GM12891 (cell line): ENCODE data around the gene WFIKKN2.

Experiments
- POLR2A ChIP-seq: IDR thresholded peaks from 2 replicates; pipeline ENCODE4 v1.6.1; 2011; ENCODE audit warnings: low read depth, low read length, control low read depth
- POLR2AphosphoS5 ChIP-seq: IDR thresholded peaks from 2 replicates; pipeline ENCODE4 v1.6.1; 2011; ENCODE audit warnings: low read depth, low read length, control low read depth
- SPI1 ChIP-seq: IDR thresholded peaks from 2 replicates; pipeline ENCODE4 v1.6.1; 2011; ENCODE audit warnings: low read depth, low read length, control low read depth

DNA sequence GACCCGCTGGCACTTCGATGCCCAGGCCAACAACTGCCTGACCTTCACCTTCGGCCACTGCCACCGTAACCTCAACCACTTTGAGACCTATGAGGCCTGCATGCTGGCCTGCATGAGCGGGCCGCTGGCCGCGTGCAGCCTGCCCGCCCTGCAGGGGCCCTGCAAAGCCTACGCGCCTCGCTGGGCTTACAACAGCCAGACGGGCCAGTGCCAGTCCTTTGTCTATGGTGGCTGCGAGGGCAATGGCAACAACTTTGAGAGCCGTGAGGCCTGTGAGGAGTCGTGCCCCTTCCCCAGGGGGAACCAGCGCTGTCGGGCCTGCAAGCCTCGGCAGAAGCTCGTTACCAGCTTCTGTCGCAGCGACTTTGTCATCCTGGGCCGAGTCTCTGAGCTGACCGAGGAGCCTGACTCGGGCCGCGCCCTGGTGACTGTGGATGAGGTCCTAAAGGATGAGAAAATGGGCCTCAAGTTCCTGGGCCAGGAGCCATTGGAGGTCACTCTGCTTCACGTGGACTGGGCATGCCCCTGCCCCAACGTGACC is 5.0 kb downstream of the WFIKKN2 start:
- TF ChIP-seq POLR2A (no peak), POLR2AphosphoS5 (no peak), SPI1 (no peak)
